ENCODE measurements around the gene ACAD8.

GRCh38 chr11:134271978-134272377 is 18.6 kb downstream of the ACAD8 start:
- TF ChIP-seq, protein P1, sequence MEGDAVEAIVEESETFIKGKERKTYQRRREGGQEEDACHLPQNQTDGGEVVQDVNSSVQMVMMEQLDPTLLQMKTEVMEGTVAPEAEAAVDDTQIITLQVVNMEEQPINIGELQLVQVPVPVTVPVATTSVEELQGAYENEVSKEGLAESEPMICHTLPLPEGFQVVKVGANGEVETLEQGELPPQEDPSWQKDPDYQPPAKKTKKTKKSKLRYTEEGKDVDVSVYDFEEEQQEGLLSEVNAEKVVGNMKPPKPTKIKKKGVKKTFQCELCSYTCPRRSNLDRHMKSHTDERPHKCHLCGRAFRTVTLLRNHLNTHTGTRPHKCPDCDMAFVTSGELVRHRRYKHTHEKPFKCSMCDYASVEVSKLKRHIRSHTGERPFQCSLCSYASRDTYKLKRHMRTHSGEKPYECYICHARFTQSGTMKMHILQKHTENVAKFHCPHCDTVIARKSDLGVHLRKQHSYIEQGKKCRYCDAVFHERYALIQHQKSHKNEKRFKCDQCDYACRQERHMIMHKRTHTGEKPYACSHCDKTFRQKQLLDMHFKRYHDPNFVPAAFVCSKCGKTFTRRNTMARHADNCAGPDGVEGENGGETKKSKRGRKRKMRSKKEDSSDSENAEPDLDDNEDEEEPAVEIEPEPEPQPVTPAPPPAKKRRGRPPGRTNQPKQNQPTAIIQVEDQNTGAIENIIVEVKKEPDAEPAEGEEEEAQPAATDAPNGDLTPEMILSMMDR (IDR thresholded peaks at IDR 0.05; ENCODE audit: low read length), result no peak
- TF ChIP-seq EZH2phosphoT487 (IDR thresholded peaks at IDR 0.05; ENCODE audit: low read length) (no peak), EZH2 (optimal IDR thresholded peaks at IDR 0.05; ENCODE audit: low read depth, low read length) (no peak)

All from MM.1S (cell line).